GM12878 (cell line): ENCODE data around the gene PMM2.
"Not testable (repeated sequence)": the region's sequence is repeated elsewhere in the genome, so short reads cannot be mapped to it uniquely, and the experiment has no call there.

ENCODE experiments used
- ASH2L ChIP-seq: fragments of 300-600, 200-600 bp; sonication (generic); IDR thresholded peaks from 2 replicates; pipeline ENCODE4 v1.6.1; 2017; ENCODE audit warnings: low read depth, mild to moderate bottlenecking, borderline replicate concordance
- CEBPZ ChIP-seq: fragments of 150-350 bp; IDR thresholded peaks from 2 replicates; pipeline ENCODE4 v1.6.1; 2016; ENCODE audit warnings: low read depth, low read length
- CREM ChIP-seq: IDR thresholded peaks from 2 replicates; pipeline ENCODE4 v1.6.1; 2014; ENCODE audit warnings: antibody characterized with exemption, low read depth
- CTCF ChIP-seq, 3 experiments: IDR thresholded peaks in 2 of 3; conservative IDR thresholded peaks in 1 of 3; 2 replicates each; pipeline ENCODE4 v1.5.1; 2011; ENCODE audit warnings: low read depth in 3 of 3, low read length in 3 of 3, mild to moderate bottlenecking in 3 of 3, control low read depth in 2 of 3, moderate library complexity in 2 of 3, inconsistent platforms in 1 of 3, mixed read lengths in 1 of 3; ENCODE audit not compliant: control insufficient read depth in 2 of 3, insufficient read depth in 1 of 3; ENCODE audit errors: extremely low read depth in 1 of 3
- EZH2 ChIP-seq: IDR thresholded peaks from 2 replicates; pipeline ENCODE4 v1.6.1; 2012; ENCODE audit warnings: low read depth, mild to moderate bottlenecking, control low read depth, inconsistent platforms, low read length, borderline replicate concordance; ENCODE audit not compliant: control insufficient read depth
- POLR2A ChIP-seq: IDR thresholded peaks from 2 replicates; pipeline ENCODE4 v1.6.1; 2011; ENCODE audit warnings: low read depth, mild to moderate bottlenecking, low read length
- POLR2AphosphoS2 ChIP-seq: IDR thresholded peaks from 2 replicates; pipeline ENCODE4 v1.6.1; 2011; ENCODE audit warnings: low read depth, mild to moderate bottlenecking, low read length, improper control_type of control experiment, moderate library complexity
- POLR2AphosphoS5 ChIP-seq: IDR thresholded peaks from 2 replicates; pipeline ENCODE4 v1.6.1; 2011; ENCODE audit warnings: mild to moderate bottlenecking, low read length, inconsistent platforms
- SPI1 ChIP-seq: IDR thresholded peaks from 2 replicates; pipeline ENCODE4 v1.6.1; 2011; ENCODE audit warnings: low read depth, mild to moderate bottlenecking, low read length, moderate library complexity, borderline replicate concordance; ENCODE audit not compliant: insufficient read depth
- SREBF2 ChIP-seq: IDR thresholded peaks from 2 replicates; pipeline ENCODE4 v1.6.1; 2012; ENCODE audit warnings: mild to moderate bottlenecking, low read length

GRCh38 chr16:8873866-8874195 is 76.2 kb downstream of the PMM2 start:
- not testable (repeated sequence) for TF ChIP-seq CREM; CTCF (IDR thresholded peaks at IDR 0.05 in 2 of 3, conservative IDR thresholded peaks at IDR 0.05 in 1 of 3; ENCODE audit: control insufficient read depth in 2 of 3, extremely low read depth in 1 of 3, insufficient read depth in 1 of 3, low read depth in 3 of 3, low read length in 3 of 3); SPI1; EZH2; POLR2AphosphoS2; CEBPZ; ASH2L; SREBF2; POLR2AphosphoS5; POLR2A
